OCI-LY1 (cell line): ENCODE results near the gene HDHD5.

Experiments used
- EZH2 ChIP-seq: fragments of 200-600 bp; sonication (generic), shearing (Covaris generic); IDR thresholded peaks from 2 replicates; pipeline ENCODE4 v1.8.0; 2017; ENCODE audit warnings: borderline replicate concordance, mixed run types, mild to moderate bottlenecking, antibody characterized with exemption, low read length, moderate library complexity, mixed read lengths
- TF ChIP-seq, protein P1 (sequence below): fragments of 200-600 bp; sonication (generic), shearing (Covaris generic); IDR thresholded peaks from 2 replicates; pipeline ENCODE4 v1.5.1; 2017; ENCODE audit warnings: mild to moderate bottlenecking, antibody characterized with exemption, low read length, moderate library complexity, mixed read lengths

DNA sequence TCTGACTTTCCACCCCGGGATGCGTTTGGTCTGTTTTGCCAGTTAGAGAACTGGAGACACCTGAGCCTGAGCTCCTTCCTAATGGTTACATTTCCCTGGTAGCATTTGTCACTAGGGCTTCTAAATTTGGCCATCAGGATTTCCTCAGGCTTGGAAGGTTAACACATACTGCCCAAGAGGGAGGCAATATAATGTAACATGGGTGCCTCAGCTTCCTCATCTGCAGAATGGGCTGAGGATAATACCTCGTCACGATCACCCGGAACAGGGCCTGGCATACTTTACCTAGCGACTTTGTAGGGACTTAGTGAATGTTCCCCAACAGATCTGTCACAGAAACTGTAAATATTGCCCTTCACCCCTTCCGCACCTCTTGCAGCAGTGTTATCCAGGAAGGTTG, 63.0 kb downstream of the HDHD5 start:
- TF ChIP-seq, protein P1, sequence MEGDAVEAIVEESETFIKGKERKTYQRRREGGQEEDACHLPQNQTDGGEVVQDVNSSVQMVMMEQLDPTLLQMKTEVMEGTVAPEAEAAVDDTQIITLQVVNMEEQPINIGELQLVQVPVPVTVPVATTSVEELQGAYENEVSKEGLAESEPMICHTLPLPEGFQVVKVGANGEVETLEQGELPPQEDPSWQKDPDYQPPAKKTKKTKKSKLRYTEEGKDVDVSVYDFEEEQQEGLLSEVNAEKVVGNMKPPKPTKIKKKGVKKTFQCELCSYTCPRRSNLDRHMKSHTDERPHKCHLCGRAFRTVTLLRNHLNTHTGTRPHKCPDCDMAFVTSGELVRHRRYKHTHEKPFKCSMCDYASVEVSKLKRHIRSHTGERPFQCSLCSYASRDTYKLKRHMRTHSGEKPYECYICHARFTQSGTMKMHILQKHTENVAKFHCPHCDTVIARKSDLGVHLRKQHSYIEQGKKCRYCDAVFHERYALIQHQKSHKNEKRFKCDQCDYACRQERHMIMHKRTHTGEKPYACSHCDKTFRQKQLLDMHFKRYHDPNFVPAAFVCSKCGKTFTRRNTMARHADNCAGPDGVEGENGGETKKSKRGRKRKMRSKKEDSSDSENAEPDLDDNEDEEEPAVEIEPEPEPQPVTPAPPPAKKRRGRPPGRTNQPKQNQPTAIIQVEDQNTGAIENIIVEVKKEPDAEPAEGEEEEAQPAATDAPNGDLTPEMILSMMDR = no peak
- no peak for TF ChIP-seq EZH2
